ENCODE results near the gene ARFIP1.
"Not testable (repeated sequence)": the region's sequence is repeated elsewhere in the genome, so short reads cannot be mapped to it uniquely, and the experiment has no call there.

ARFIP1 gene

DNA sequence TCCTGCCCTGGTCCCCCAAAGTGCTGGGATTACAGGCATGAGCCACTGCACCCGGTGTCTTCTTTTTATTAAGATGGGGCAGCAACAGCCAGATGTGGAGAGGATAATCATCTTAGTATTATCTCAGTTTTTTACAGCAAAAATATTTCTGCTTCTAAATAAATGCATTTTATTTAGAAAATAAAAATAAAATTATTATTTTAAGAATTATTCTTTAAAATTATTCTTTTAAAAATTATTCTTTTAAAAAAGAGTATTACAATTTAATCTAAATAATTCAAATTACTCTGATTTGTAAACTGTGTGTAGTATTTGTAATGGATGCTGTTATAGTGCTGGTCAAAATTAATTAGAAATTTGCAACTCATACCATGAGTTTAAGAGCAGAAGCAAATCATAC is 67.6 kb downstream of the ARFIP1 start:
- DNase-seq, result no peak

DNA sequence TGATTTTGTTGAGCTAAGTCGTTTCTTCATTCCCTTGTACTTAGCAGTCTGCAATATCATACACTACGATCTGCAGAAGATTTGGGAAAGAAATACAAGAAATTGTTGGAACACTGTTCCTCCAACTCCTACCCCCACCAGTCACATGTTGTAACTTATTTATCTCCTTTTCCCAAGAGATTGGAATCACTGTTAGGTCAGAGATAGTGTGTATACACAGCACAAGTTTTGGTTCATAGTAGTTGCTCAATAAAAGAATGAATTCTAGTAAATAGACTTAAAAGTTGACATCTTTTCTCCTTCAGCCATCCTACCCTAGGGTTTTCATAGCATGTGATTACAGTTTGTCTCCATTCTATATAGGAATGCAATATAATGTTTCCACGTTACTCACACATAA is 68.8 kb downstream of the ARFIP1 start:
- no peak for DNase-seq

DNA sequence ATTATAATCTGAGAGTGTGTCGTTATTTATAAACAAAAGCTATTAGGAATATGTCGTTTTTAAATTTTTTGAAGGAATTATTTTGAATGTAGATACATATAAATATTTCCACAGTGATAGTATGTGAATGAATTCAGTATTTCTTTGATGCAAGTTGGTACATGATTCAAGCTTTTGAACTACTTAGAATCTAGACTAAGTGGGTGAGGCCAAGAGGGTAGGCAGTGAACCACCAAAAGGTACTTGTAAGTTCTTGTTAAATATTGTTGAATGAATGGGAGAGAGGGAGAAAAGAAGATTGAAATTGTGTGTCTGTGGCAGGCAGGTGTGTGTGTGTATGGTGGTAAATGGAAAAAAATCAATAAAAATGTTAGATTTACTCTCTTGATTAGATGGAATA is 69.6 kb downstream of the ARFIP1 start:
- DNase-seq, result no peak

DNA sequence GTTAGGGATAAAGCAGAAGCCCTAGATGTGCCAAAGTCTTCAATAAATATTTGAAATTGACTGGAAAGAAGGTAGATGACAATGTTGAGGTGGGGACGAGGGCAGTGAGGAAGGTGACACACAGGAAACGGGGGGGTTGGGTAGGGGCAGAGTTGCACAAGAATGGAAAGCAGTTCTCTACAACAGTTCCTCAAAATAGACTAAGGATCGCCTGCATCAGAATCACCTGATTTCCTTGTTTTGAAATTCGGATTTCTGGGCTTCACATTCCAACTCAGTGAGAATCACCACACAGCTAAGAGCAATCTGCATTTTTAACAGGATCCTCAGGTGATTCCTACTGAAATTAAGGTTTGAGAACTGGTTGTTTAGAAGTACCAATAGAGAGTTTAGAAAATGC is 70.6 kb downstream of the ARFIP1 start:
- peak; percentile 5 for DNase-seq

DNA sequence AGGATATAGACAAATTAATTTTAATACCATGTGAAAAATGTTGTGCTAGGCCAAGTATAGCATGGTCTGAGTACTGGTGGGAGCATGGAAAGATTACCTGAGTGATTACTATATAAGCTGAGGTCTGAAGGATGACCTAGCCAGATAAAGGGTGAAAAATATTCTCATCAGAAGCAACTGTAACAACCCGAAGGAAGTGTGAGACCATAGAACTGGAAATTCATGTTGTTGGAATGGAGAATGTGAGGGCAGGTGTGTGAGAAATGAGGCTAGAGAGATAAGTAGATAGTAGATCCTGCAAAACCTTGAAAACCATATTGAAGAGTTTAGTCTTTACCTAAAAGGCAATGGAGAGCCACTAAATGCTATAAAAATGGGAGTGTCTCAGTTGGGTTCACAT is 71.5 kb downstream of the ARFIP1 start:
- DNase-seq, result no peak

DNA sequence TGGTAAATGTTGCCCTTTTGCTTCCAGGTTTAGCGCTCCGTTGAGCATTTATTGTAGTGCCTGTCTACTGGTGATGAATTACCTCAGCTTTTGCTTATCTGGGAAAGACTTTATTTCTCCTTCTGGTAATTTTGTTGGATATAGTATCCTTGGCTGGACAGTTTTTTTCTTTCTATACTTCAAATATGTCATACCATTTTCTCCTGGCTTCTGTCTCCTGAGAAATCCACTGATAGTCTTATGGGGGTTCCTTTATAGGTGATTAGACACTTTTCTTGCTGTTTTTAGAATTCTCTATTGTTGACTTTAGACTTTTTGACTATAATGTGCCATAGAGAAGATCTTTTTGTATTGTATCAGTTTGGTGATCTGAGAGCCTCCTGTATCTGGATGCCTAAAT is 73.5 kb downstream of the ARFIP1 start:
- DNase-seq, result no peak

DNA sequence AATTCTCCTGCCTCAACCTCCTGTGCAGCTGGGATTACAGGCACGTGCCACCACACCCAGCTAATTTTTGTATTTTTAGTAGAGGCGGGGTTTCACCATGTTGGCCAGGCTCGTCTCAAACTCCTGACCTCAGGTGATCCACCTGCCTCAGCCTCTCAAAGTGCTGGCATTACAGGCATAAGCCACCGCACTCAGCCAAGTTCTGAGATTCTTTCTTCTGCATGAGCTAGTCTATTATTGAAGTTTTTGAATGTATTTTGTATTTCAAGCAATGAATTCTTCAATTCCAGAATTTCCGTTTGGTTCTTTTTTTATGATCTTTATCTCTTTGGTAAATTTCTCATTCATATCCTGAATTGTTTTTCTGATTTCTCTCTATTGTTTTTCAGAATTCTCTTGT is 74.3 kb downstream of the ARFIP1 start:
- DNase-seq, result not testable (repeated sequence)

DNA sequence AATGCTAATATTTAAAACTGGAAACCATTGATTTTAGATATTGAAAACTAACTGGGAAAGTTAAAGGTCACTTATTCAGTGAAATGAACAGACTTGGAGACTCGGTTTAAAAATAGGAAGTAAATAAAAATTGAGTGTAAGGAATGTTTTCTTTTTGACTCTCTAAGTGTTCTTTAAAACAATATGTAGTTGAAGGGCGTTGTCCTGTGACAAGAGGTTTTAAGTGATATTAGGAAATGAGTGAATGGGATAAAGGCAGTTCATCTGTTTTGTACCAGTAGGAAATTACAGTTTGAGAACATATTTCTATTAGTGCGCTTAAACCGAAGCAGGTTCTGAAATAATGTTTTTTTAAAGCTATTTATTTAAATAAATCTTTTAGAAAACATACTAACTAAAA is 77.2 kb downstream of the ARFIP1 start:
- no peak for DNase-seq

DNA sequence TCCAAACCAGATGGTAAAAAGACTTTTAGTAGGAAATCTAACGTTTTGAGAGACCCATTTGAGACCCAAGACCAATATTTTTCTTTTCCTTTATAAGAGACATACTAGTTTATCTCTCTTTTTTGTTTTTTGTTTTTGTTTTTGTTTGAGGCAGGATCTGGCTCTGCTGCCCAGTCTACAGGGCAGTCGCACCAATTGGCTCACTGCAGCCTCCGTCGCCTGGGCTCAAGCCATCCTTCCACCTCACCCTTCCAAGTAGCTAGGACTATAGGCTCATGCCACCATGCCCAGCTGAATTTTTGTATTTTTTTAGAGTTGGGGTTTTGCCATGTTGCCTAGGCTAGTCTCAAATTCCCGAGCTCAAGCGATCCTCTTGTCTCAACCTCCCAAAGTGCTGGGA is 79.2 kb downstream of the ARFIP1 start:
- DNase-seq, result no peak

DNA sequence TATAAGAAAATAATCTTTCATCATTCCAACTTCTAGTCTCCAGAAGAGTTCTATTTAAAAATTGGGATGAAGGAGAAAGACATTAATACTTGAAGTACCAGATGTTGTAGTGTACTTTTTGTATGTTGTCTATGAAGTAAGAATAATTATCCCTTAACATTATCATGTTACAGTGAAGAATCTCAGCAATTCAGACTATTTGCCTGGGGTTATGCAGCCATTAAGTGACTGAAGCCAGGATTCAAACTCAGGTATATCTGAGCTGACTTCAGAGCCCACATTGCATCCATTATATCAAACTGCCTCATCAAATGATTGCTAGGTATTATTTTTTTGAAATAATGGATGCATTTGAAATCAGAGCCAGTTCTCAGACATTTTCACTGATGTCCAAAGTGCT is 80.3 kb downstream of the ARFIP1 start:
- DNase-seq, result no peak

DNA sequence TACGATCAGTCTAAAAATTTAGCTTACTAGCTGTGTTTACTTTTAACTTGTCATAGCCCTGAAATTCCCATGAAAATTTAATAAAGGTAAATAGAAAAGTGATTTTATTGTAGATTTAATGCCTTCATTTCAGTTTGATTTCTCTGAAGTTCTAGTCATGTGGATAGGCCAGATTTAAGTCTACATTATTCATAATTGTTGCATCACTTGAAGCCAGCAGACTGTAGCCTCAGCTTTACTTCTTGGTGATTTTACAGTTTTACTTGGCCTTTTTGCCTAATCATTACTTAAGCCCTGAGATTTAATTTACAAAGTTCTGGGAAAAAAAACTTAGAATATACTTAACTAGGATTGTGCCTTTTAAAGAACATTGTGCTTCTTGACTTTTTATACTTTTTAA is 82.9 kb downstream of the ARFIP1 start:
- no peak for DNase-seq

DNA sequence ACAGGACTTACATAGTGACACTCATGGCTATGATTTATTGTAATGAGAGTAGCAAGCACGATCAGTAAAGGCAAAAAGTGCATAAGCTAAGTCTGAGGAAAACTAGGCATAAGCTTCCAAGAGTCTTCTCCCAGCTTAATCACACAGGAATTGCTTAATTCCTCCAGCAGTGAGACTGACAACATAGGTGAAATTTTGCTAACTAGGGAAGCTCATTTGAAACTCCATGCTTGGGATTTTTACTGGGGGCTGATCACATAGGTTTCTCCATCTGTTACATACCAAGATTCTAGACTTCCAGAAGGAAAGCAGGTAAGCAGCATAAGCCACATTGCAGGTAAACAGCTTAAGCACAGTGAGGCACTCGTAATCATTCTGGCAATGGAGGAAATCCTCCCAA is 84.6 kb downstream of the ARFIP1 start:
- DNase-seq, result no peak

DNA sequence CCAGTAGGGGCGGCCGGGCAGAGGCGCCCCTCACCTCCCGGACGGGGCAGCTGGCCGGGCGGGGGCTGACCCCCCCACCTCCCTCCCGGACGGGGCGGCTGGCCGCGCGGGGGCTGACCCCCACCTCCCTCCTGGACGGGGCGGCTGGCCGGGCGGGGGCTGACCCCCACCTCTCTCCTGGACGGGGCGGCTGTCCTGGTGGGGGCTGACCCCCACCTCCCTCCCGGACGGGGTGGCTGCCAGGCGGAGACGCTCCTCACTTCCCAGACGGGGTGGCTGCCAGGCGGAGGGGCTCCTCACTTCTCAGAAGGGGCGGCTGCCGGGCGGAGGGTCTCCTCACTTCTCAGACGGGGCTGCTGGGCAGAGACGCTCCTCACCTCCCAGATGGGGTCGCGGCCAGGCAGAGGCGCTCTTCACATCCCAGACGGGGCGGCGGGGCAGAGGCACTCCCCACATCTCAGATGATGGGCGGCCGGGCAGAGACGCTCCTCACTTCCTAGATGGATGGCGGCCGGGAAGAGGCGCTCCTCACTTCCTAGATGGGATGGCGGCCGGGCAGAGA is 86.8 kb downstream of the ARFIP1 start:
- not testable (repeated sequence) for DNase-seq

DNA sequence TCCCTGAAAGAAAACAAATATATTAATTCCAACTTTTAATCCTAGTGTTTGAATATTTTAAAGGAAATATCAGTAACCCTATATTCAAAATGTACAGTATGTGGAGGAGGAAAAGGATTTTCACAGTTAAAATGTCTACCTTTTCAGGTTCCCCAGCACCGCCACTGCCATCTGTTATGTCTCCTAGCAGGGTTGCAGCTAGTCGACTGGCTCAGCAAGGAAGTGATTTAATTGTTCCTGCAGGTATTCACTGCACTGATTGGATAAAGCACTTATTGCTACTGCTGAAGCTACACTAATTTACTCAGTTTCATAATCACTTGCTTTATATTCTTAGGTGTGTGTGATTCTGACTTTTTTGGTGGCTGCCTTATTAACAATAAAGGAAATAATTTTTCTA is 90.9 kb downstream of the ARFIP1 start:
- no peak for DNase-seq

DNA sequence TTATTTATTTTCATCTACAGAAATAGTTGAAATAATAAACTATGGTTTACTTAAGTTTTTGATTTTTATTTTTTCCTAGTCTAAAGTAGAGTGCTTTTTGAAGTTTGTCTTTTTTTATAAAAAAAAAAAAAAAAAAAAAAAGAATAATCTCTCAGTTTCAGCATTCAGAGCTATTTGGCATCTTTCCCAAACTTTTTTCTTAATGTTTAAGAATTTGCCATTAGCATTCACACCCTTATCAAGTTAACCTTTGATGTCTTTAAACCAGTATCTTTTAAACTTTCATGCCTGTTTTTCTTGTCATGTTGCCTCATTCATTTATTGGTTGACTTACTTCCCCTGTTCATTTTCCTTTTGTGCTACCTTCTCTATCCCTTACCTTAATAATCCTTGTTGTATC is 95.5 kb downstream of the ARFIP1 start:
- no peak for DNase-seq

DNA sequence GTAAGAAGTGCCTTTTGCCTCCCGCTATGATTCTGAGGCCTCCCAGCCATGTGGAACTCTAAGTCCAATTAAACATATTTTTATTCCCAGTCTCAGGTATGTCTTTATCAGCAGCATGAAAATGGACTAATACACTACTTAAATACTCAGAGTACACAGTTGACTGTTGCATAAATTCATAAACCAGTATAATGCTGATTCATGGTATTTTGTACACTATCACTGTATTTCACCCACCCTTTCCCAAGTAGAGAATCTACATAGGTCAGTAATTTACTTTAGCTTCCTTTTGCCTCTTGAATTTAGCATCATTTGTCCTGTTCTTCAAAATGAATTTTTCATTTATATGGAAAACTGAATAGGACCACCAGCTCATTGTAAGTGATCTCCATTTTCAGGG is 98.1 kb downstream of the ARFIP1 start:
- no peak for DNase-seq

DNA sequence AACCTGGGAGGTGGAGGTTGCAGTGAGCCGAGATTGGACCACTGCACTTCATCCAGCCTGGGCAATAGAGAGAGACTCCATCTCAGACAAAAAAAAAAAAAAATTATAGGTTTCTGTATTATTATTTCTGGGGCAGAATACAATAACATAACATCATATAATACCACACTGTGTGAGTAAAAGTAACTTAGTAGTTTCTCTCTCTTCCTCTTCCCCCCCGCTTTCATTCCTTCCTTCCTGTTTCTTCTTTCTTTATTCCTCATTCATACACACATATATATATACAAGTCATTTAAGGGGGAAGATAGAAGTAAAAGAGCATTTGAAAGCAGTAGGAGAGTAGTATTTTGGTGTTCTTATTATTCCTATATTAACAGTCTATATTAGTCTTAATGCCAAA is 100.5 kb downstream of the ARFIP1 start:
- DNase-seq, result no peak

DNA sequence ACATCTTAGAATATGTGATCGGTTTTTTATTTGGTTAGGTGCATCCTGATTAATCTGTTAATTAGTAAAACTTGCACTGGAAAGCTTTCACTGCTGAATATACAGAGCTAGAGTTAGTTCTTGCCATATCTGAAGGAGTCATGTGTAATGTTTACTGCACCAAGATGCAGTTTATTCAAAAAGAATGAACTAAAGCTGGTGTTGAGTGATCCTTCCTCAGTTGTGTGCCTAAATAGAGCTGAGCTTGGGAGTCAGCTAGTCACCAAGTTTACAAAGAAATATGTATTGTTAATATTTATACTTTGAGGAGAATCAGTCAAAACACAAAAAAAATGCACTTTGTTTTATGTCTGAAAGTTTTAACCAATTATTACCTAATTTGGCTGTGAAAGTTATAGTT is 102.2 kb downstream of the ARFIP1 start:
- no peak for DNase-seq

DNA sequence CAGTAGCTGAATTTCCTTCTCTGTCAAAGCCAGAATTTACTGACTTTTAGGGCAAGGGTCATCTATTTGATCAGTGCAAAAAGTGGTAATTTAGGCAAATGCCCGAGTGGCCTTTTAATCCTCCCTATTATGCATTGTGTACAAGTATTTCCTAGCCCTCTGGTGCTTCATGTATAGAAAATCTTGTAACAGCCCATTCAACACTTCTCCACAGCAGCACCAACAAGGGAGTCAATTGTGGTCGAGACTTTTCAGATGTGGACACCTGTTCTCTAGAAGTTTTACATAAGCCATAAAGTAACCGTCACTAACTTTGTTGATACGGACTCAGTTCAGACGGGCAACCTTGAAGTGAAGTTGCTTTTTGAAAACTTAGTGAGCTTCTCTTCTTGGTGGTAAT is 105.4 kb downstream of the ARFIP1 start:
- no peak for DNase-seq

DNA sequence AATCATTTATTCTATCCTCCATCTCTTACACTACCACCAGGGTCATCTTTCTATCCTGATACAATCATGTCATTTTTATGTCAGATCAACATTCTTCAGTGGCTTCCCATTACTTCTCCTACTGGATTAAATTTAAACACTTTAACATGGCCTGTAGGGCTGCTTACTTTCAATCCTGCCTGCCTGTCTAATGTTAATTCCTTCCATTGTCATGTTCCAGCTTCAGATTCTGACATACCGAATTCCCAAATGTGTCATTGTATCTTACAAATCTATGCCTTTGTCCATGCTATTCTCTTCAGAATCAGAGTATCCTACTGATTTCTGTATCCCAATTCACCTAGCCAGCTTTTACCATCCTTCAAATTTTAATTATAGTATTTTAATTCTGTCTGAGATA is 106.4 kb downstream of the ARFIP1 start:
- DNase-seq, result no peak

DNA sequence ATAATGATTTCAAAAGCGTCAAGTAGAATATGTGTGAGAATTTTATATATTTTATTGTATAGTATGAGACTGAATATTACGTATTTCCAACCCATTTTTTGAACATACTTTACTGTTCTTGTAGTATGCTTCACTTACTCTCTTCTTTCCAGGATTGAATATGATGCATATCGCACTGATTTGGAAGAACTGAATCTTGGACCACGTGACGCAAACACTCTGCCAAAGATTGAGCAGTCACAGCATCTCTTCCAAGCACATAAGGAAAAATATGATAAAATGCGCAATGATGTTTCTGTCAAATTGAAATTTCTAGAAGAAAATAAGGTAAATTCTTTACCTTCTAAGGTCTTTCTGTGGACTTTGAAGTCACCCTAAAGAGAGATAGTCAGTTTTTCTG is 108.2 kb downstream of the ARFIP1 start:
- no peak for DNase-seq

DNA sequence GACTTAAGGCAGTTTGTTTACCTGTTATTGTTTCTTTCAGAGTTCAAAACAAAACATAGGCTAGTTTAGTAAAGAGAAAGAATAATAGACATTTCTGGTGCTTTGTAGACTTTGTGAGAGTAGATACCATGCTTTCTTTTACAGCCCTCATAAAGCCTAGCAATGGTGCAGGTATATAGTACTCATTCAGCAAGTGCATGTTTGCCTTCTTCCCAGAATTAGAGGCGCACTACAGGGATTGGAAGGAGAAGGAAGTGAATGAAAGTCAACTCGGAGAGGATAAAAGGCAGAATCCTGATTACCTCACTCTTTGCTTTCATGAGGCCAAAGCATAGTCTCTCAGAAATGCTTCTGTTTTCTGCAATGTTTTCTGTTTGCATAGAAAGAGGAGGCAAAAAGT is 113.2 kb downstream of the ARFIP1 start:
- DNase-seq, result no peak

DNA sequence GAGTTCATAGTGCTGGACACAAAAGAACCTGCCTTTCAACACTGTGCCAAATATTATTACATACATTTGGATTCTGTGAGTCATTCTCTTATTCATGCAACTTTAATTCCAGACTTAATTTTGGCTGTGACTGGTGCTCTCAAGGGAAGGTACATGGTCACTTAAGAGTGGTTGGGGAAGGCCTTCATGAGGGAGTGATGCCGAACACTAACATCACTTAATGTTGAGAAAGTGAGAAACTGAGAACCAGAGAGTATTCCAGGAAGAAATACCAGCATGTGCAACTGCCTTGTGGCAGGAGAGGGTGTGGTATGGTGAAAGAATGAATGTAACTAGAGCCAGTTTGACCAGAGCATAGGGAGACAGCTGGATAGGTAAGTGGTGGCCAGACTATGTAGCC is 114.9 kb downstream of the ARFIP1 start:
- DNase-seq, result no peak

DNA sequence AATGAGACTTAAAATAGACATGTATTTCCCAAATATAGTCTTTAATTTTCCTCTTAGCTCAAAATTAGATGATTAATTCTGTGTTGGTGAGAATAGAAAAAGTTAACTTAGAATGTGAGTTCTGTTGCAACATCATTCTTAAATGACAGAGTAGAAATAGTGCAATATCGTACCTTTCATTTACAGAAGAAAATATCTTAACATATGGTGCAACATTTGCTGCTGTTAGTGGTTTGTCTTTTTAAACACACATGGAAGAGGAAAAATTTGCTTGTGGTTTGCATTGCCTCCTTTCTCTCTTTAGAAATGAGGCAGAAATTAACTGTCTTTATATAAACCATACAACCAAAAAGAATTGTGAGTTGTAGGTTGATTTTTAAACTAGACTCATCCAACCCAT is 117.1 kb downstream of the ARFIP1 start:
- no peak for DNase-seq

DNA sequence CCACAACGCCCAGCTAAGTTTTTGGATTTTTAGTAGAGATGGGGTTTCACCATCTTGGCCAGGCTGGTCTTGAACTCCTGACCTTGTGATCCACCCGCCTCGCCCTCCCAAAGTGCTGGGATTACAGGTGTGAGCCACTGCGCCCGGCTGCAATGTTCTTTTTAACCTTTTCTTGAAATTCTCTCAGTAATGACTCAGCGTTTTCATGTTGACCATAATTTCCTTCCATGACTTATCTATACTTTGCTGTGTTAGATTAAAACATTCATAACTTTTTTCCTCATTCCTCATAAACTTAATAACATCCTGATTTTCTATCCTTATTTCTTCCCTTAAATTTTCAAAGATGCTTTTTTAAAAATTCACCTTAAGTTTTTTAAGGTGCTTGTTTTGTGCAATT is 118.4 kb downstream of the ARFIP1 start:
- not testable (repeated sequence) for DNase-seq

DNA sequence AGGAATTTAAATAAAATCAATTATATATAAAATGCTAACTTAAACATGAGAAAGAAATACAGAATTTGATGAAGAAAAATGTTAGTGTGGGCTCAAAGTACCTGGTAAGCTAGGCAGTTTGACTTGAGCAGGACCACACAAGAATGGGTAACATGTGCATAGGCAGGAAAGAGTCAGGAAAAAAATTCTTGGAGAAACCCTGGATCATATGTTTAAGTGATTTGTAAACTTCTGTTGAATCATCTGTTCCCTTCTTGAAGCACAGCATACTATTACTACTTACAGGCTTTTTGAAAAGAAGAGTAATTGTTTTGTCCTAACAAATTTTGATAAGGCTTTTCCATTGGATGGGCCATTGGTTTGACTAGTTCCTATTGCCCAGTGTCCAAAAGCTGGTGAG is 118.9 kb downstream of the ARFIP1 start:
- DNase-seq, result no peak

Data from activated naive CD4-positive, alpha-beta T cell treated with Interleukin-2 at 50 U/mL for 16 hours (primary cell).